K562 treated with DMSO at 1 percent for 12 hours (cell line): Measurements from ENCODE around the gene ZNF25. TPM values are rescaled to one million over a fixed set of nuclear protein-coding genes. Genes with fewer than 3 reads are reported as not detected.

ENCODE experiments used
- total RNA-seq: library from RNA; unstranded; fragments of 300-600 nt; gene quantifications from 2 replicates; pipeline ENCODE4 v1.2.3, GENCODE V29; 2022; ENCODE audit not compliant: insufficient read depth

The ZNF25 gene
- 0.48 and 0.83 TPM in 2 replicates for total RNA-seq

GRCh38 chr10:37976091-37976879 lies at the start of gene ZNF25:
ZNF25 (minus strand) TSS chr10:37976647; CDS start chr10:37971722, 4,925 bp downstream.

GRCh38 chr10:38010119-38010903 lies 33.9 kb upstream of the ZNF25 start, which contains the start of gene ZNF33A:
ZNF33A (plus strand) TSS chr10:38010675; CDS start chr10:38012342, 1,667 bp downstream.

Other genes starting within 250 kb of the ZNF25 start
- 6.2 and 8.5 TPM in 2 replicates for gene ZNF248, start 119.0 kb downstream of the ZNF25 start, total RNA-seq
- gene ZNF33A, start 34.0 kb upstream of the ZNF25 start, total RNA-seq, result 1.8 and 7.3 TPM in 2 replicates
- 1.5 and 7.5 TPM in 2 replicates for gene ZNF37A, start 117.7 kb upstream of the ZNF25 start, total RNA-seq